HCT116 (cell line): ENCODE results near the gene FHOD3.

ENCODE experiments used
- ATF3 ChIP-seq: IDR thresholded peaks from 2 replicates; pipeline ENCODE4 v1.6.1; 2012
- CEBPB ChIP-seq: IDR thresholded peaks from 2 replicates; pipeline ENCODE4 v1.6.1; 2012; ENCODE audit warnings: low read depth
- CTCF ChIP-seq, 3 experiments: fragments of 200-600 bp in 1 of 3; sonication (generic) in 1 of 3; IDR thresholded peaks in 2 of 3; conservative IDR thresholded peaks in 1 of 3; 2 replicates each; pipeline ENCODE4 v1.5.1; 2012 to 2017; ENCODE audit warnings: low read depth in 2 of 3, low read length in 2 of 3, antibody characterized with exemption in 1 of 3, borderline replicate concordance in 1 of 3, control low read depth in 1 of 3, mild to moderate bottlenecking in 1 of 3, mixed read lengths in 1 of 3, mixed run types in 1 of 3, moderate library complexity in 1 of 3; ENCODE audit not compliant: insufficient read depth in 1 of 3
- EZH2 ChIP-seq: fragments of 200-600 bp; sonication (generic); IDR thresholded peaks from 2 replicates; pipeline ENCODE4 v1.6.1; 2017; ENCODE audit warnings: antibody characterized with exemption, mixed run types
- EZH2phosphoT487 ChIP-seq: fragments of 200-600 bp; IDR thresholded peaks from 2 replicates; pipeline ENCODE4 v1.6.1; 2018; ENCODE audit warnings: antibody characterized with exemption, borderline replicate concordance
- MAX ChIP-seq: IDR thresholded peaks from 2 replicates; pipeline ENCODE4 v1.6.1; 2012
- POLR2A ChIP-seq: IDR thresholded peaks from 2 replicates; pipeline ENCODE4 v1.7.0; 2011; ENCODE audit warnings: borderline replicate concordance; ENCODE audit not compliant: insufficient read depth, insufficient read length; ENCODE audit errors: extremely low read depth
- SIN3A ChIP-seq: IDR thresholded peaks from 2 replicates; pipeline ENCODE4 v1.6.1; 2012; ENCODE audit warnings: low read depth
- SP1 ChIP-seq: IDR thresholded peaks from 2 replicates; pipeline ENCODE4 v1.6.1; 2012; ENCODE audit warnings: low read depth

- TF ChIP-seq SP1 (no peak), ATF3 (no peak), CTCF (IDR thresholded peaks at IDR 0.05 in 2 of 3, conservative IDR thresholded peaks at IDR 0.05 in 1 of 3; ENCODE audit: borderline replicate concordance in 1 of 3, insufficient read depth in 1 of 3, low read depth in 2 of 3, low read length in 2 of 3) (no peak), EZH2 (no peak), POLR2A (no peak), MAX (no peak), EZH2phosphoT487 (no peak), CEBPB (no peak), SIN3A (no peak)
Measured at GRCh38 chr18:36509646-36510197, 212.2 kb downstream of the FHOD3 start.
